ENCODE results near the gene CFAP97D1. TPM values are rescaled to one million over a fixed set of nuclear protein-coding genes. Genes with fewer than 3 reads are reported as not detected.

CFAP97D1 gene
- total and polyA plus RNA-seq, 2 experiments from 2014 or later, result 0.07 to 0.10 TPM

DNA sequence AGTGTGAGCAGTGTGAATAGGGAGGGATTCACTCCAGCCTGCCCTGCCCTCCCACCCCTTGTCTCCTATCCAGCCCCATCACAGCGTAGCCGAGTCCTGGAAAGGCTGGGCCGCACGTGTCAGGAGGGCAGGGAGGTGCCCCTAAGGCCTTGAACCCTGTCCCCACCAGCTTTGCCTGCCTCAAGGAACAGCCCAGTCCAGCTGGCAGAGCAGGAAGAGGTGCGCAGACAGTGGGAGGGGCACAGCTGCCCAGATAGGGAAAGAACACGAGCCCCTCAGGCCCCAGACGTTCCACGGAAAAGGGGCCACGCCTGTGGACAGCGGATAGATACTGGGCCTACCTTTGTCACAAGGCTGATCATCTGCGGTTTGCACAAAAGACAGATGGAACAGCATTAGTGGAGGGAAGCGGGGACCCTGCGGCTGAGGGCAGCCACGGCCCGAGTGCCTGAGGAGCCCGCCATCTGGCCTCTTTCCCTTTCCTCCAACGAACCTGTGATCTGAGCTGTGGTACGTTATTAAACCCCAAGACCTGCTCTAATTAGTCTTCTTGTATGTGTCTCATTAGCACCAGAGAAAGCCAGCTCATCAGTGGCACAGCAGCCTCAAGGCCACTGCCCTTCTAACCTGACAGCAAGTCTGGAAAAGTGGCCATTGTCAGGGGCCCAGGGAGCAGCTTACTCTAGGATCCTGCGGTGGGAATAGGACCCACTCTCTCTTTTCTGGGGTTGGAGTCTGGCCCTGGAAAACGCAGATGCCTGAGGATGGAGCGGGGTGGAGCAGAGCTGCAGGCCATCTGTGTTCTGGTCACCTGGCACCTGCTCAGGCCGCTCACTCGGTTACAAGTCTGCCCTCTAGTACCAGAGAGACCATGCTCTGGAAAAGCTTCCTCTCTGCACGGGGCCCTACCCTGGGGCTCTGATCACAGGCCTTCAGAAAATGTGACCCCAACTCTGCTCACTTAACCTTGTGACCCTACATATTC lies 36.4 kb downstream of the CFAP97D1 start:
- H3K27ac ChIP-seq (ENCODE audit: low read depth), result no peak overlapping the region
- ATAC-seq (no peak), DNase-seq (ENCODE audit: low spot score) (no peak)
- no peaks in the 10 kb centered on the region for H3K79me2 ChIP-seq (replicated peaks; ENCODE audit: insufficient read depth)
- no peak overlapping the region for H3K4me3 Mint-ChIP-seq
- H3K9me3 Mint-ChIP-seq, result no peaks in the 10 kb centered on the region
- no peaks in the 10 kb centered on the region for H3F3A ChIP-seq (replicated peaks; ENCODE audit: low read depth)
- H3K4me1 Mint-ChIP-seq, result peaks cover 6% of the 10 kb centered on the region
- H4K20me1 ChIP-seq (replicated peaks; ENCODE audit: insufficient read depth), result no peaks in the 10 kb centered on the region
- H3K4me2 ChIP-seq, result no peak overlapping the region
- no peak overlapping the region for H3K4me3 ChIP-seq
- H3K36me3 Mint-ChIP-seq (ENCODE audit: low read depth), result no peaks in the 10 kb centered on the region; the same call in 2 of the 3 replicates
- H3K27me3 ChIP-seq (ENCODE audit: insufficient read depth), result no peaks in the 10 kb centered on the region
- no peaks in the 10 kb centered on the region for H3K4me1 ChIP-seq (ENCODE audit: insufficient read depth)
- H3K9me2 ChIP-seq (ENCODE audit: insufficient read depth), result no peaks in the 10 kb centered on the region
- no peak overlapping the region for H2AFZ ChIP-seq
- TF ChIP-seq JUNB (IDR thresholded peaks at IDR 0.05; ENCODE audit: unreplicated experiment) (no peak), ZNF462 (CRISPR knock-in tag; IDR thresholded peaks at IDR 0.05) (no peak), EZH2phosphoT487 (IDR thresholded peaks at IDR 0.05; ENCODE audit: unreplicated experiment) (no peak), ZNF114 (CRISPR knock-in tag; IDR thresholded peaks at IDR 0.05) (no peak), STAT1 (IDR thresholded peaks at IDR 0.05; ENCODE audit: unreplicated experiment) (no peak), ETS1 (IDR thresholded peaks at IDR 0.05) (no peak), CTCF (conservative IDR thresholded peaks at IDR 0.05; ENCODE audit: low read depth in 2 of 2) (no peak), EZH2 (IDR thresholded peaks at IDR 0.05; ENCODE audit: low read depth, unreplicated experiment) (no peak), REST (IDR thresholded peaks at IDR 0.05; ENCODE audit: unreplicated experiment) (no peak), POLR2AphosphoS5 (IDR thresholded peaks at IDR 0.05; ENCODE audit: low read depth) (no peak), CREB1 (CRISPR knock-in tag; IDR thresholded peaks at IDR 0.05; ENCODE audit: low read depth) (no peak), NANOG (IDR thresholded peaks at IDR 0.05; ENCODE audit: borderline replicate concordance) (no peak), ZNF331 (CRISPR knock-in tag; IDR thresholded peaks at IDR 0.05; ENCODE audit: low read depth) (no peak)
- peaks cover 2% of the 10 kb centered on the region for H3K27me3 Mint-ChIP-seq (ENCODE audit: insufficient read depth, low read depth, poor library complexity)
- H3K27ac Mint-ChIP-seq, result no peak overlapping the region
- no peaks in the 10 kb centered on the region for H3K36me3 ChIP-seq (ENCODE audit: insufficient read depth)

All from GM23338 (cell line).